Measurements from ENCODE around the gene SPESP1.
"Not testable (repeated sequence)": the region's sequence is repeated elsewhere in the genome, so short reads cannot be mapped to it uniquely, and the experiment has no call there.

SPESP1 gene

DNA sequence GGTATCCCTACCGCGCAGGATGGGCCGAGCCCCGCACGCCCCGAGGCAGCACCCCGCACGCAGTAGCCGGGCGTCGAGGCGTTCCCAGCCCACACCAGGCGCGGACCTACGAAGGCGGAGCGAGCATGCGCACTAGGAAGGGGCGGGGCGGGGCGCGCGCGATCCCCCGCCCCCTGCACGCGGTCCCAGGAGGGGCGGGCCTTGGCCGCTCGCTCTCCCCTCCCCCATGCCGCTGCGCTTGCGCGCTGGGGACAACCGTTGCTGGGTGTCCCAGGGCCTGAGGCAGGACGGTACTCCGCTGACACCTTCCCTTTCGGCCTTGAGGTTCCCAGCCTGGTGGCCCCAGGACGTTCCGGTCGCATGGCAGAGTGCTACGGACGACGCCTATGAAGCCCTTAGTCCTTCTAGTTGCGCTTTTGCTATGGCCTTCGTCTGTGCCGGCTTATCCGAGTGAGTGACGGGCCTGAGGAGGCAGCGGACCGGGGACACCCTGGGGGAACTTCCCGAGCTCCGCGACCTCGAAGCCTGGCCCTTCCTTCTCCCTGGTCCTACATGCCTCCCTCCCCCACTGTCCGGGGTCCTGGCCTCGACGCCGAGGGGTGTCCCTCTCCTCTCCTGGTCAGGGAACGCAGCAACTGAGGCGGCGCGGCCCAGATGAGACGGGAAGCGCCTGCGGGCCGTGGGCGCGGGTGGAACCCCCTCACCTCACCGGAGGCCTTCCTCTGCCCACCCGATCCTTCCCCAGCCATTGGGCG, at the start of gene SPESP1:
TSS of gene SPESP1 (plus strand) at position 258 of the 755 bp plus-strand sequence. CDS start at position 387, 129 bp downstream.
- peak; percentile 25 to 37 for DNase-seq

DNA sequence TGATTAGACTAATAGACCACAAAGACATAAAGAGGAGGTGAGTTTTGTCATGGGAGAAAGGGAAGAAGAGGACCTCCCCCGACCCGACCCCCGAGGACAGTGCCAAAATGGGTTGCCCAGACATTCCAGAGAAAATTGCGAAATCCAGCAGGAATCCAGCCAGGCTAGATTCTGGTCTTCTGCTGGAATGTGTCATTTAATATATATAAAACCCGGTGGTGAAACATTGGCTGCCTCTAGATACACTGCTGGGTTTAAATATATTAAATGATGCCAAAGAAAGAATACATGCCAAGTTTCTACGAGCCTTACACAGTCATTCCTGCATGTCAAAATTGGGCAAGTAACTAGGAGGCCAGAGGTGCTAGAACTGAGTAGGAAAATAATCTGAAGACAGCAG, 45.3 kb upstream of the SPESP1 start:
- DNase-seq = no peak

DNA sequence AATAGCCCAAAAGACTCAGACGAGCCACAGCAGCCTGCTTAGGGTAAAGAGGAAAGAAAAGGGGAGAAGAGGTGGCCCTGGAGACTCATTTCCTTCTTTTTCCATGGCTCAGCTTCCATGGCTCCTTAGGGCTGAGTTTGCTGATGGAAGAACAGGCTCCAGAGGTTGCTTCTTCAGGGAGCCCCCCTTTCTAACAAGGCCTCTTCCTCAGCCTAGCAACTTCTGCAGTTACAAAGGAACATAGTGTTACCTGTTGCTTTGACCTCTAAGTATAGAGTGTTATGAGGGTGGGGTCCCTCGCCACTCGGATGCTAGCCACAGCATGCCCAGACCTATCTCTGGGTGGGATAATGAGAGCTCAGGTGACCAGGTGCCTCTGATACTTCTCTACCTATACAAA, 43.2 kb upstream of the SPESP1 start:
- no peak for DNase-seq

DNA sequence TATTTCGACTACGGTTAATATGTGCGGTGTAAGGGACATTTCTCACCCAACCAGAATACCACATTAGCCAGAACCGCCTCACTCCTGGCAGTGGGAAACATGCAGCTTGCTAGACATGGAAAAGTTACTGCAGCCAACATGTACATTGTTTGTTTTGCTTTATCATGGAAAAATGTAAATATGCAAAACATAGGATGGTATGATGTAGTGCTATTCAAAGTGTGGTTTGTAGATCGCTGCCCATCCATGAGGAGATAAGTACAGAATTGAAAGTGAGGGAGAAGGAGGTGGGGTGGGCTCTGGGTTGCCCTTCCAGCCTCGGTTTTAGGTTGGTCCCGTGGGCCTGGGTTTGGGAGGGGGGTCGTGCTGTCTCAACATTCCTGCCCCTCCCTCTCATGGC, 42.5 kb upstream of the SPESP1 start:
- no peak for DNase-seq

DNA sequence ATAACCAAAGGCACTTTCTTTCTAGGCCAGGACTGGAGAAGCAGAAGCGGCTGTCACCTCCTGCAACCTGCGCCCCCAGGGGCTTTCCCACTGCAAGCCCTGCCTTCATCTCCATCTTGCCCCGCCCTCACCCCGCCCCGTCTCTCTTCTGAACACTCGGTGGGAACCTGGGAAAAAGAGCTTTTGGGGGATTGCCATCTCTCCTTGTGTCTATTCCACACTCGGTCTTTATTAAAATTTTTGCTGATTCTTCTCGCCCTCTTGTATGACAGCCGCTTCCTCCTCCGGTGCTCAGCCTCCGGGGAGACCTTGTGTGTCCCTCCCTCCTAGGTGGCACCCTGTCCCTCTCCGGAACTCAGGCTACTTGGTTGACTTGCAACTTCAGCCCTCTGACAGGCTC, 41.9 kb upstream of the SPESP1 start:
- DNase-seq = peak in 1 of 2 donors; percentile 8

DNA sequence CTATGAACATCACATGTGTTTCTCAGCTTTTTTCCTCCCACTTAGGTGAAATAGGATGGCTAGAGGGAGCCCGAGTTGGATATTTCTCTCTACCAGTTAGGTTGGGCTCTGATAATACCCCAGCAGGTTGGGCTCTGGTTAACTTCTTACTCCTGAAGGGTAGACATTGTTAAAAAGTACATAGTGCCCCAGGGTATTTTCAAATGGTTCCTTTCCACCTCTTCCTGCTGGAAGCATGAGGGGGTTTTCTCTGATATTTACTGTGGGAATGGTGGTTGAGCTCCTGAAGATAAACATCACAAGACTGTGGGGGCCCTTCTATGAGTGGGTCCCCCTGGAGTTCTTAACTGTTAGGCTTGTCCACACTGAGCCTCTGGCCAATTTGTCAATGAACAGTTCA, 36.1 kb upstream of the SPESP1 start:
- DNase-seq = no peak

DNA sequence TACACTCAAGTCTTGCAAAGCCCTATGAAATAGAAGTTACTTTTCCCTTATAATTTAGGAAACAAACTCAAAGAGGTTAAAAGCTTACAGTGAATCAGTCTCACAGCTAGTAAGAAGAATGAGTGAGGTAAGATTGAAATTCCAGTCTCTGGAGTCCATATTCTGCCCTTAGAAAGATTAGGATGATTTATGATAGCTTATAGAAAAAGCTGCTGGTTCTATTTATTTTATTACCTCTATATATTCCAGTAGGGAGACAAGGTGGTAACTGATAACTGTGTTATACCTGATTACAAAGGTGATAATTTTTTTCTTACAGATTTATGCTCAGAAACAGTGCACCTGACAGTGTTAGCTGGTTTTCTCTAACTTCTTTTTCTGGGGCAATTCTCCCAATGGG, 34.1 kb upstream of the SPESP1 start:
- no peak for DNase-seq

DNA sequence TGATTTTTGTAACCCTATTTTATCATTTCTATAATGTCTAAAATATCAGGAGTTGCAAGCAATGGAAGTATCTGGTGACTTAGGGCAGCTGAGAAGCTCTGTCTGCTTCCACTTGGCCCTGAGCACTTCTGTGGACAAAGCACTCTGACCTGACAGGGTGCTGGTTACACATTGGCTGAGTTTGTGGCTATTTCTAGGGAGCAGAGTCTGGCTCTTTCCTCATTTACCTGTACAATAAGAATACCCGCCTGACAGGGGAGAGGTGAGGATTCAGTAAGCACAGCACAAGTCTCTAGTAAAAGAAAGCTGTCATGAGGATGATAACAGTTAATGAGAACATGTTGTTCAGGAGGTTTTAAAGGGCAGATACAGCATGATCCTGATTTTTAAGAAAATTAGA, 33.3 kb upstream of the SPESP1 start:
- DNase-seq = no peak

DNA sequence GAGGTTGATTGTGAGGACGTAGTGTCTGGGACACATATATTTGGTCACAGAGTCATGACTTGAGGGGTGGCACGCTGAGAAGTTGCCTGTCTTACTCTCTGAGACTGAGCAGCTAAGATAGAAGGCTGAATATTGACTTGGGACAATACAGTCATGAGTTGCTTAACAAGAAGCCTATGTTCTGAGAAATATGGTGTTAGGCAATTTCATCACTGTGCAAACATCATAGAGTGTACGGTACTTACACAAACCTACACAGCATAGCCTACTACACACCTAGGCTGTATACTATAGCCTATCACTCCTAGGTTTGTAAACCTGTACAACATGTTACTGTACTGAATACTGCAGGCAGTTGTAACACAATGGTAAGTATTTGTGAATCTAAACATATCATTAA, 30.3 kb upstream of the SPESP1 start:
- DNase-seq = no peak

DNA sequence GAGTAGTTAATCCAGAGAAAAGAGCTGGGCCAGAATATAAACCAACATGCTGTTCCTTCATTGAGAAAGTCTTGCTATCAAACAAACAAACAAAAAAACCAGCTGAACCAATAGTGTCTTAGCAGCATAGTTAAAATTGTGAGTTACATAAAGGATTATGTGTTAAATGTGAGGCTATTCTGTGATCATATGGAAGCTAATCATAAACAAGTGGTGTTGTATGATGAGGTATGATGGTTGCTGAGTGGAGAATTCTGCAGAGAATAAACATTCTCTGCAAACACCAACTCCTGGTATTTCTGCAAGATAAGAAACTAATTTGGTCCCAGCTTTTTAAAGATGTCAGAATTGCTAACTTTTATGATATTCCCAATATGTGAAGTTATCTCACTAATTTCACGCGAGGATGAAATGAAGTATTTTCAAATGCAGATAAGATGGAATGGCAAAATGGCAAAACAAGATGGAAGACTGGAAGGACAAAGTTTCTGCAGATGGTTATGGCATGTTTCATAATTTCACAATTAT, 22.9 kb upstream of the SPESP1 start:
- DNase-seq = no peak

DNA sequence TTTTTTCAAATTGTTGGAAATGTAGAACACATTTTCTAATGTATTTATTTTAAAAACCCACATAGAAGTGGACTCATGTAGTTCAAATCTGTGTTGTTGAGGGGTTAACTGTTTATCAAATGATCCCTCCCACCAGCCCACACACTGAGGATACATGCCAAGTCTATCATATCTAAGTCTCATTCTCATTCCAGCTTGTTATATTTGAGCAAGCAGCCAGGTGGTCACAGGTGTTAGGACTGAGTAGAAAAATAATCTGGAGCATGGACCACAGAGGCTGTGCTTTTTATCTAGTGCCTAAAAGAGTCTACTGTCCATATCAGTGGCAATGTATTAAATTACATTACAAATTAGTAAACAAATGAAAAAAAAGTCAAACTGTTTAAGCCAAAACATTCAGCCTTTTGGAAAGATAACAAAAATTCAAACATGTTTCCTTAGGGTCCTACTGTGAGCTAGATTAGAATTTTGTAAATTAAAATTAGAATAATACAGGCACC, 20.7 kb upstream of the SPESP1 start:
- DNase-seq = no peak

DNA sequence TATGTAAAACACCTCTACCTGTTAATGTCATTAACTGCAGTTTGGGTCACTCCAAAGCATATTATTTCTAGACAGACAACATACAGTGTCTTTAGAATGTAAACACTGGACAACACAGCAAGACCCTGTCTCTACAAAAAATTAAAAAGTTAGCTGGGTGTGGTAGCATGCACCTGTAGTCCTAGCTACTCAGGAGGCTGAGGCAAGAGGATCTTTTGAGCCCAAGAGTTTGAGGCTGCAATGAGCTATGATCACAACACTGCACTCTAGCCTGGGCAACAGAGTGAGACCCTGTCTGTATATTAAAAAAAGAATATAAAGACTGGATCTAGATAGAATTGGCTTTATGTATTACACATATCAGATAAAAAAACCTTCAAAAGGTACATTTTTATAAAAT, 20.0 kb upstream of the SPESP1 start:
- no peak for DNase-seq

DNA sequence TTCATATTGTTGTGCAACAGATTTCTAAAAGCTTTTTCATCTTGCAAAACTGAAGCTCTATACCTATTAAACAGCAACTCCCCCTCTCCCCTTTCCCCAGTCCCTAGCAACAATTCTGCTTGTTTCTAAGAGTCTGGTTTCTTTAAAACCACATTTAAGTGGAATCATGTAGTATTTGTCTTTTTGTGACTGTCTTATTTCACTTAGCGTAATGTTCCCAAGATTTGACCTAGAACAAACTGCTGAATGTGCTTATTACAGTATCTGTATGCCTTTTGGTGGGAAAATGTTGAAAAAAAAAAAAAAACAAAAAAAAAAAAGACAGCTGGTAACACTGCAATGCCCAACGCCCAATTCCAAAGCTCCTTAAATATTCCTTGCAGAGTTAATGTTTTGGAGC, 19.5 kb upstream of the SPESP1 start:
- no peak for DNase-seq

DNA sequence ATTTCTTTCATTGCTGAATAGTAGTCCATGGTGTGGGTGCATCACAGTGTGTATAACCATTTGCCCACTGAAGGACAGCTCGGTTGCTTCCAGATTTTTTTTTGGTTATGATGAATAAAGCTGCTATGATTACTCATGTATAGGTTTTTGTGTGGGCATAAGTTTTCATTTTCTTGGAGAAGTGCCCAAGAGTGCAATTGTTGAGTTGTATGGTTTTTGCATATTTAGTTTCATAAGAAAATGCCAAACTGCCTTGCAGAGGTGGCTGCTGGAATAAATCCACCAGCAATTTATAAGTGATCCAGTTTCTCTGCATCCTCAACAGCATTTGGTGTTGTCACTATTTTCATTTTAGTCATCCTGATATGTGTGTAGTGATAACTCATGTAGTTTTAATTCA, 8.4 kb upstream of the SPESP1 start:
- DNase-seq = no peak

DNA sequence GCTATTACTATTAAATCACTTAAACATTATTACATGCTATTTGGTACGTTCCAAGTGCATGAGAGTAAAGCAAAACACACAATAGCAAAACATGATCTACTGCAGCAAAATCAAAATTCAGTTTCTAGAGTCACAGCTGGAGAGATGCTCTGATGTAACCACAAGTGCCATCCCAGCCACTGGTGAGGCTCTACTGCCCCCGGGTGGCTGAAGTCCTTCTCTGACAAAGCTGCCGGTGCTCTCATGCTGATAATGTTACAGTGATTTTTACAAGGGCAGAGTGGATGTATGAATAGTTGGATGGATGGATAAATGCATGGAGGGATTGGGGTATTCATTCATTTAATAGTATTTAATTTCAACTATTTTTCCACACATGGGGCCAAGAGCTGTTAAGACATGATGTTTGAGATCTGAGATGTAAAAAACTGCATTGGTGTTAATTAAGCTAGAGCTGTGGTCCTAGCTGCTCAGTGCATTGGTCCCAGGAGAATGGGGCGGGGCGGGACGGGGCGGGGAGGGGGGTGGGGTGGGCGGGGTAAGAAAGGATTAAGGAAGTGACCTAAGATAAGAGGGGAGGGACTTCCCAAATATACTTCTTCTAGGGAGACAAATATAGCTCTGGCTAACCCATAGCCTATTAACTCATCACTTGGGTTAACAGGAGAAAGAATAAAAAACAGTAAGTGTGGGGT, 5.3 kb upstream of the SPESP1 start:
- peak; percentile 34 to 54 for DNase-seq

DNA sequence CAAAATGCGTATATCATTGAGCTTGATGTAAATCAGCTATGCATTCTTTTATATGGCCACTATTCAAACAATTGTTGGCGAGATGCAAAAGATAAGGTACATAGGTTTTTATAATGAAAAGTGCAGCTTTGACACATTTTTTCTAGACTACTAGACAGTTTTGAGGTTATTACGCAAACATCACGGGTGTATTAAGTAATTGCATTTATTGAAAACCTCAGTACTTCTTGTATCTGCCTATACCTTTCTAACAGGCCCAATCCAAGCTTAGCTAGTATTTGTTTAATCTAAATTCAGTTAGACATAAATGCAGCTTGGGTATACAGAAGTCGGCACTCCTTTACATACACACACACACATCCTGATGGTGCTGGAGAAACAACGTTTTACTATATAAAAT, 2.7 kb downstream of the SPESP1 start:
- no peak for DNase-seq

DNA sequence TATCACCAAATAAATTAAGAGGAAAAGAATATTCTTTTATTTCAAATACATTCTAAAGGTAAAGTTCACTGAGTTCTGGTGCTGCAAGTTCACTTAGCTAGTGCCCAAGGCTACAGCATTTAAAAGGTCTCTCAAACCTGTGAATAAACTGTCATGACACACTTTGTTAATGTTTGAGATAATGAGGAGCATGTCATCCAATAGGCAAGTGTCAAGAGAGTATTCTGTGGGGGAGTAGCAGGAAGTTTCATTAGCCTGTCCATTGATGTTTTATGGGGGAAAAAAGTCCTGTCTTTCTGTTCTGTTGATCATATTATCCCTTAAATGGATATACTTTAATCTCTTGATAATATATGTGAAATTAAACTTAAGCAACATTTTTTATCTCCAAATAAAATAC, 4.0 kb downstream of the SPESP1 start:
- no peak for DNase-seq

DNA sequence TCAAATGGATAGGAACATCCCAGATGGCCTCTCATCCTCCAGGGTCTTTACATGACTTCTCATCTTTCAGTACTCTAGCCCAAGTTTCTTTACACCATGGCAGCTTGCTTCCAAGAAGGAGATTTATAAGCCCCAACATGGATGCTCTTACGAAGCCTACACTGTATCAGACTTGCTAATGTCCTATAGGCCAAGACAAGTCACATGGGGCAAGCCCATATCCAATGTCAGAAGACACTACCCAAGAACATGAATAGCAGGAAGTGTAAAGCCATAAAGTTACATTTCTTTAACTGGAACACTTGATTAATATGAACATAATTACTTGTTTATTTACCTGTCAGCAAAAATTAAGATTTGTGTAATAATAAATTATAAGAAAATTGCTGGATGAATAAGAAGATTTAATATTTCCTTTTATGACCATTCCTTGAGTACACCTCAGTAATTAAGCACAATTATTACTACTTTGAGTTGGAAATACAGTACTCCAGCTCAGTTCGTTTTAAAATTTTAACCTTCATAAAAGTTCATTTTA, 5.1 kb downstream of the SPESP1 start:
- no peak for DNase-seq

DNA sequence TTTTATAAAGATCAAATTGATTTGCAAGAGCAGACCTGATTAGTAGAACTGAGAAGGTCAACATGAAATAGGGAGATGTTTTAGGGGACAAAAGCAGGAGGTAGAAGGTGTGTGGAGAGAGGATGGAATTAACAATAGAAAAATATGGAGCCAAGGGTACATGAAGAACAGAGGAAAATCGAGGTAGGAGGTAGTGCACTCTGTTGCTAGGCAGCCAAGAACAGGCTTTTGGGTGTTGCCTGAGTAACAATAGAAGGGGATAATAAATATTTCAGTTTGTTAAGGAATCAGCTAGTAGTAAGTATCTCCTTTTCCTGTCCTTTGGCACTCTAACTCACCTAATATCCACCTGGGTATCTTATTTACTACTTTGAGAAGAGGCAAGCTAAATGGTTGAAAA, 9.2 kb downstream of the SPESP1 start:
- no peak for DNase-seq

DNA sequence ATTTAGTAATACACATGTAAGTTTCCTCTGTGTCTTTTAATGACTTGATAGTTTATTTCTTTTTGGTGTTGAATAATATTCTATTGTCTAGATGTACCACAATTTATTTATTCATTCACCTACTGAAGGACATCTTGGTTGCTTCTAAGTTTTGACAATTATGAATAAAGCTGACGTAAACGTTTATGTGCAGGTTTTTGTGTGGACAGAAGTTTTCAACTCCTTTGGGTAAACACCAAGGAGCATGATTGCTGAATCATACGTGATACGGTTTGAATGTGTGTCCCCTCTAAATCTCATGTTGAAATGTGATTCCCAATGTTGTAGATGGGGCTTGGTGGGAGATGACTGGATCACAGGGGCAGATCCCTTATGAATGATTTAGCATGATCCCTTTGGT, 21.5 kb downstream of the SPESP1 start:
- DNase-seq = no peak

DNA sequence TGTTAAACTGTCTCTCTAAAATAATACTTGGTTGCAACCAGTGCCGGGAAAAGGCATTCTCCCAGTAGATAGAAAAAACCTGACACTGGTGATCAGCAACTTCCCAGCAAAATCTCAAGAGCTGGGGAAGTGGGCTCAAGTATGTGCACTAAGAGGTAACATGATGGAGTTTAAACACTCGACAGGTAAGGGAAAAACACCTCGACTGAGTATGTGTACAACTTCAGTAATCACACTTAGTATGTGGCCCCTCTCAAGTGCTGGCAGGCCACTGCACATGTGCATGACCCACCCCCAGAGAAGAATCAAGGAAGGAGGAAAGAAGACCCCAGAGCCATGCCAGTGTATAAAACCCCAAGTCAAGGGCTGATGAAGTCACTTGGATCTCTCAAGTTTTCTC, 27.4 kb downstream of the SPESP1 start:
- no peak for DNase-seq

DNA sequence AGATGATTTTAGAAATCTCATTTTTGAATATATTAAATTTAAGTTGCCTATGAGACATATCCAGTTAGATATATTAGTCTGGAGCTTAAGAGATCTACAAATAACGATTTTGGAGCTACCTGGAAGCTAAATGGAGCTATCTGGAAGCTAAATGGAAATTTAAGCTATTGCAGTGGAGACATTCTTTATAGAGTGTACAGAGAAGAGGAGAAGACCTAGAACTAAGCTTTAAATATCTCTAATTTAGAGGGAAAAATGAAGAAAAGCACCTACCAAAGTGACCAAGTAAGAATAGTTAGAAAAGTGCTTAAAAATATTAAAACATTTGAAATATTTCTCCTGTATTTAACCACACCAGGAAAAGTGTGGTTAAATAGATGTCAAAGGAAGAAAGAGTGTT, 28.3 kb downstream of the SPESP1 start:
- no peak for DNase-seq

DNA sequence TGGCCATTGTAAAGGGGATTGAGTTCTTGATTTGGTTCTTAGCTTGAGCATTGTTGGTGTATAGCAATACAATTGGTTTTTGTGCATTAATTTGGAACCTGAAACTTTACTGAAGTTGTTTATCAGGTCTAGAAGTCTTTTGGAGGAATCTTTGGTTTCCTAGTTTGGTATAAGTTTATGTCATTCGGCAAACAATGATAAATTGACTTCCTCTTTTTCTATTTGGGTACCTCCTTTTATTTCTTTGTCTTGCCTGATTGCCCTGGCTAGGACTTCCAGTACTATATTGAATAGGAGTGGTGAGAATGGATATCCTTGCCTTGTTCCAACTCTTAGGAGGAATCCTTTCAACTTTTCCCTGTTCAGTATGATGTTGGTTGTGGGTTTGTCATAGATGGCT, 32.1 kb downstream of the SPESP1 start:
- DNase-seq = no peak

DNA sequence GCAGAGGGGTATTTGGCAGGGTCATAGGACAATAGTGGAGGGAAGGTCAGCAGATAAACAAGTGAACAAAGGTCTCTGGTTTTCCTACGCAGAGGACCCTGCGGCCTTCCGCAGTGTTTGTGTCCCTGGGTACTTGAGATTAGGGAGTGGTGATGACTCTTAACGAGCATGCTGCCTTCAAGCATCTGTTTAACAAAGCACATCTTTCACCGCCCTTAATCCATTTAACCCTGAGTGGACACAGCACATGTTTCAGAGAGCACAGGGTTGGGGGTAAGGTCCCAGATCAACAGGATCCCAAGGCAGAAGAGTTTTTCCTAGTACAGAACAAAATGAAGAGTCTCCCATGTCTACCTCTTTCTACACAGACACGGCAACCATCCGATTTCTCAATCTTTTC, 33.4 kb downstream of the SPESP1 start:
- DNase-seq = not testable (repeated sequence)
